DOHH2 (cell line): ENCODE measurements around the gene SKA2.

Experiments
- H3F3A ChIP-seq: fragments of 200-600 bp; sonication (generic), shearing (Covaris generic); 2 replicates; pipeline ENCODE4 v1.6.0; 2016; ENCODE audit warnings: antibody characterized with exemption, mild to moderate bottlenecking; ENCODE audit not compliant: control insufficient read depth, insufficient read depth
- H3K27ac ChIP-seq: fragments of 200-600 bp; sonication (generic); 2 replicates; pipeline ENCODE4 v1.5.1; 2014; ENCODE audit warnings: low read depth, mild to moderate bottlenecking, low read length, moderate library complexity
- H3K27me3 ChIP-seq: fragments of 200-600 bp; sonication (generic); 2 replicates; pipeline ENCODE4 v1.6.1; 2014; ENCODE audit warnings: mild to moderate bottlenecking, low read length, mixed read lengths; ENCODE audit not compliant: control insufficient read depth
- H3K36me3 ChIP-seq: fragments of 200-600 bp; sonication (generic); 2 replicates; pipeline ENCODE4 v1.6.1; 2014; ENCODE audit warnings: mild to moderate bottlenecking, low read length, moderate library complexity, mixed read lengths; ENCODE audit not compliant: control insufficient read depth
- H3K4me1 ChIP-seq: fragments of 200-600 bp; sonication (generic); 2 replicates; pipeline ENCODE4 v1.6.1; 2014; ENCODE audit warnings: mild to moderate bottlenecking, low read length, mixed read lengths; ENCODE audit not compliant: control insufficient read depth
- H3K4me2 ChIP-seq: fragments of 200-600 bp; sonication (generic); 2 replicates; pipeline ENCODE4 v1.6.0; 2014; ENCODE audit warnings: mild to moderate bottlenecking, low read length, moderate library complexity
- H3K4me3 ChIP-seq: fragments of 200-600 bp; sonication (generic); 2 replicates; pipeline ENCODE4 v1.5.1; 2014; ENCODE audit warnings: mild to moderate bottlenecking, low read length, mixed read lengths
- H3K79me2 ChIP-seq: fragments of 200-600 bp; sonication (generic); 2 replicates; pipeline ENCODE4 v1.6.1; 2014; ENCODE audit warnings: mild to moderate bottlenecking, low read length, mixed read lengths; ENCODE audit not compliant: control insufficient read depth
- H3K9me2 ChIP-seq: fragments of 200-600 bp; sonication (generic); replicated peaks from 2 replicates; pipeline ENCODE4 v1.6.1; 2014; ENCODE audit warnings: mild to moderate bottlenecking, low read length, mixed read lengths; ENCODE audit not compliant: control insufficient read depth
- H3K9me3 ChIP-seq: fragments of 200-600 bp; sonication (generic); 2 replicates; pipeline ENCODE4 v1.6.1; 2014; ENCODE audit warnings: antibody characterized with exemption, low read length, mixed read lengths; ENCODE audit not compliant: control insufficient read depth, insufficient read depth
- H4K20me1 ChIP-seq: fragments of 200-600 bp; sonication (generic); 2 replicates; pipeline ENCODE4 v1.6.0; 2014; ENCODE audit warnings: low read depth, mild to moderate bottlenecking, antibody characterized with exemption, low read length, moderate library complexity; ENCODE audit not compliant: control insufficient read depth, insufficient read depth
- CTCF ChIP-seq: fragments of 200-600 bp; sonication (generic); IDR thresholded peaks from one replicate; pipeline ENCODE4 v1.5.1; 2014; ENCODE audit warnings: antibody characterized with exemption, mild to moderate bottlenecking, low read depth, low read length; ENCODE audit not compliant: poor library complexity, severe bottlenecking
- EZH2phosphoT487 ChIP-seq: fragments of 200-600 bp; sonication (generic); IDR thresholded peaks from 2 replicates; pipeline ENCODE4 v1.6.1; 2017; ENCODE audit warnings: borderline replicate concordance, mild to moderate bottlenecking, antibody characterized with exemption, low read length, moderate library complexity, mixed read lengths

Gene SKA2

GRCh38 chr17:59154721-59155438 lies at the start of gene SKA2:
TSS of gene SKA2 (minus strand) at chr17:59155186. CDS start at chr17:59155163, 23 bp downstream.
- Histone ChIP-seq H3K4me3 (peak within 1 kb of the TSS; percentile 87), H3K4me1 (peaks cover 62% of the 10 kb centered on the region), H3K36me3 (peaks cover 64% of the 10 kb centered on the region), H3K9me2 (no peaks in the 10 kb centered on the region), H3K27me3 (no peaks in the 10 kb centered on the region), H3K4me2 (peak within 1 kb of the TSS; percentile 77), H3K79me2 (peaks cover 94% of the 10 kb centered on the region), H3K9me3 (no peaks in the 10 kb centered on the region), H3F3A (no peaks in the 10 kb centered on the region), H4K20me1 (no peaks in the 10 kb centered on the region), H3K27ac (peak within 1 kb of the TSS; percentile 73)
- TF ChIP-seq CTCF (no peak), EZH2phosphoT487 (no peak)

- peaks cover 42% of the 10 kb centered on the region for H3K36me3 ChIP-seq
Measured at GRCh38 chr17:59202320-59202719, 47.3 kb upstream of the SKA2 start.

GRCh38 chr17:59199398-59199797 lies 44.4 kb upstream of the SKA2 start:
- Histone ChIP-seq H3K4me3 (no peak overlapping the region), H3K9me3 (no peaks in the 10 kb centered on the region), H3K36me3 (peaks cover 64% of the 10 kb centered on the region), H3K9me2 (no peaks in the 10 kb centered on the region), H3F3A (0 out of 2 replicates have a peak, but pooled peaks cover 3% of the 10 kb centered on the region), H3K79me2 (no peaks in the 10 kb centered on the region), H3K27ac (no peak overlapping the region), H3K4me2 (no peak overlapping the region), H4K20me1 (no peaks in the 10 kb centered on the region), H3K4me1 (no peaks in the 10 kb centered on the region), H3K27me3 (no peaks in the 10 kb centered on the region)
- TF ChIP-seq EZH2phosphoT487, result no peak
- no peak for TF ChIP-seq CTCF

More at GRCh38 chr17:59202320-59202719, 47.3 kb upstream of the SKA2 start:
- H3F3A ChIP-seq, result 0 out of 2 replicates have a peak, but pooled peaks cover 3% of the 10 kb centered on the region
- no peak overlapping the region for H3K4me2 ChIP-seq
- no peaks in the 10 kb centered on the region for H3K79me2 ChIP-seq
- H4K20me1 ChIP-seq, result no peaks in the 10 kb centered on the region
- H3K27me3 ChIP-seq, result no peaks in the 10 kb centered on the region
- no peaks in the 10 kb centered on the region for H3K9me2 ChIP-seq
- no peaks in the 10 kb centered on the region for H3K4me1 ChIP-seq
- no peaks in the 10 kb centered on the region for H3K9me3 ChIP-seq
- TF ChIP-seq EZH2phosphoT487 (no peak), CTCF (no peak)
- no peak overlapping the region for H3K27ac ChIP-seq
- no peak overlapping the region for H3K4me3 ChIP-seq
